ENCODE results near the gene CEP112. TPM values are rescaled to one million over a fixed set of nuclear protein-coding genes. Genes with fewer than 3 reads are reported as not detected.

The CEP112 gene
- total and polyA plus RNA-seq, 7 experiments from 2014 or later: 0.08 to 2.5 (median 0.66) TPM; not detected in 1

GRCh38 chr17:66221755-66222530, 30.0 kb upstream of the CEP112 start:
- Mint-ChIP-seq H3K27me3 (peaks cover 0 to 20% (median 5%) of the 10 kb centered on the region in 5 donors), H3K4me3 (no peak overlapping the region), H3K36me3 (no peaks in the 10 kb centered on the region), H3K27ac (no peak overlapping the region), H3K9me3 (peaks cover 0 to 3% (median 0%) of the 10 kb centered on the region in 11 donors), H3K4me1 (peaks cover 0 to 6% (median 0%) of the 10 kb centered on the region in 7 donors)
- ATAC-seq (no peak), DNase-seq (no peak)
- no peaks in the 10 kb centered on the region for H3K36me3 ChIP-seq (ENCODE audit: control insufficient read depth in 2 of 3, insufficient read depth in 3 of 3, low read length in 3 of 3)
- no peaks in the 10 kb centered on the region for H3K27me3 ChIP-seq (ENCODE audit: control insufficient read depth in 2 of 2, insufficient read depth in 2 of 2, low read length in 2 of 2)
- CTCF ChIA-PET: interaction anchor here (0.8 kb wide), 1 partner anchor 10 kb away, joined by 3 read pairs; no protein-coding TSS in a partner anchor
- H3K4me1 ChIP-seq (ENCODE audit: control insufficient read depth in 2 of 2, insufficient read depth in 2 of 2, low read length in 2 of 2): no peaks in the 10 kb centered on the region
- no peak overlapping the region for H3K27ac ChIP-seq (ENCODE audit: low read depth, low read length)
- POLR2A ChIA-PET: no interaction called here
- intact Hi-C loops (cut with micrococcal nuclease): no loop called here
- H3K4me3 ChIP-seq (ENCODE audit: low read length): no peak overlapping the region
- H3K9me3 ChIP-seq (ENCODE audit: control insufficient read depth in 2 of 3, low read length in 3 of 3): no peaks in the 10 kb centered on the region

DNA sequence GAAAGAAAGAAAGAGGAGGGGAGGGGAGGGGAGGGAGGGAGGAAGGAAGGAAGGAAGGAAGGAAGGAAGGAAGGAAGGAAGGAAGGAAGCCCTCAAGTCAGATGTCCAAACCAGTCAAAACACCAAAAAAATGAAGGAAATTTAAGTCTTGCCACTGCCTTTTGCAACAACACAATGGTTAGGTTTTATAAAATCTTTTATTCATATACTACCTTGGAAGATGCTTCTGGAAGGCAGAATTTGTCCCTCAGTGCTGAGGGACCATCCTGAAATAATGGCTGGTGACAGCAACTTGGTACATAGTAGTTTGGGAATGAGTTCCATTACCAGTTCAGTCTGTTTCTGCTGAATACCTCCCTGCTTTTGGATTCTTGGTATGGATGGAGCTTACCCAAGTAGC, 29.4 kb upstream of the CEP112 start:
- ATAC-seq: no peak

GRCh38 chr17:66220079-66220835, 28.3 kb upstream of the CEP112 start:
- CTCF ChIA-PET: no interaction called here
- peaks cover 0 to 6% (median 0%) of the 10 kb centered on the region in 7 donors for H3K4me1 Mint-ChIP-seq
- Histone ChIP-seq H3K4me3 (ENCODE audit: low read length) (no peak overlapping the region), H3K9me3 (ENCODE audit: control insufficient read depth in 2 of 3, low read length in 3 of 3) (no peaks in the 10 kb centered on the region), H3K27me3 (ENCODE audit: control insufficient read depth in 2 of 2, insufficient read depth in 2 of 2, low read length in 2 of 2) (no peaks in the 10 kb centered on the region), H3K36me3 (ENCODE audit: control insufficient read depth in 2 of 3, insufficient read depth in 3 of 3, low read length in 3 of 3) (no peaks in the 10 kb centered on the region), H3K27ac (ENCODE audit: low read depth, low read length) (no peak overlapping the region), H3K4me1 (ENCODE audit: control insufficient read depth in 2 of 2, insufficient read depth in 2 of 2, low read length in 2 of 2) (no peaks in the 10 kb centered on the region)
- POLR2A ChIA-PET: interaction anchor here (0.5 kb wide), 1 partner anchor 40 kb away, joined by 3 read pairs; no protein-coding TSS in a partner anchor
- H3K27ac Mint-ChIP-seq: peak overlapping the region in 1 of 9 donors; percentile 46
- intact Hi-C loops (cut with micrococcal nuclease): no loop called here
- H3K4me3 Mint-ChIP-seq: no peak overlapping the region
- DNase-seq (no peak), ATAC-seq (no peak)
- peaks cover 0 to 6% (median 0%) of the 10 kb centered on the region in 11 donors for H3K9me3 Mint-ChIP-seq
- H3K36me3 Mint-ChIP-seq: no peaks in the 10 kb centered on the region
- peaks cover 0 to 28% (median 5%) of the 10 kb centered on the region in 5 donors for H3K27me3 Mint-ChIP-seq

More for the DNA sequence above, 29.4 kb upstream of the CEP112 start:
- Histone ChIP-seq H3K36me3 (ENCODE audit: control insufficient read depth in 2 of 3, insufficient read depth in 3 of 3, low read length in 3 of 3) (no peaks in the 10 kb centered on the region), H3K4me1 (ENCODE audit: control insufficient read depth in 2 of 2, insufficient read depth in 2 of 2, low read length in 2 of 2) (no peaks in the 10 kb centered on the region), H3K9me3 (ENCODE audit: control insufficient read depth in 2 of 3, low read length in 3 of 3) (no peaks in the 10 kb centered on the region), H3K4me3 (ENCODE audit: low read length) (no peak overlapping the region), H3K27ac (ENCODE audit: low read depth, low read length) (no peak overlapping the region), H3K27me3 (ENCODE audit: control insufficient read depth in 2 of 2, insufficient read depth in 2 of 2, low read length in 2 of 2) (no peaks in the 10 kb centered on the region)
- Mint-ChIP-seq H3K36me3 (no peaks in the 10 kb centered on the region), H3K27ac (no peak overlapping the region), H3K4me3 (no peak overlapping the region), H3K4me1 (peaks cover 0 to 6% (median 0%) of the 10 kb centered on the region in 7 donors), H3K27me3 (peaks cover 0 to 20% (median 5%) of the 10 kb centered on the region in 5 donors), H3K9me3 (peaks cover 0 to 3% (median 0%) of the 10 kb centered on the region in 11 donors)
- intact Hi-C loops (cut with micrococcal nuclease): no loop called here
- CTCF ChIA-PET: no interaction called here
- DNase-seq: no peak
- POLR2A ChIA-PET: no interaction called here

GRCh38 chr17:66215529-66215911, 23.6 kb upstream of the CEP112 start:
- Histone ChIP-seq H3K36me3 (ENCODE audit: control insufficient read depth in 2 of 3, insufficient read depth in 3 of 3, low read length in 3 of 3) (no peaks in the 10 kb centered on the region), H3K4me1 (ENCODE audit: control insufficient read depth in 2 of 2, insufficient read depth in 2 of 2, low read length in 2 of 2) (no peaks in the 10 kb centered on the region), H3K27me3 (ENCODE audit: control insufficient read depth in 2 of 2, insufficient read depth in 2 of 2, low read length in 2 of 2) (no peaks in the 10 kb centered on the region), H3K4me3 (ENCODE audit: low read length) (no peak overlapping the region), H3K9me3 (ENCODE audit: control insufficient read depth in 2 of 3, low read length in 3 of 3) (no peaks in the 10 kb centered on the region), H3K27ac (ENCODE audit: low read depth, low read length) (no peak overlapping the region)
- intact Hi-C loops (cut with micrococcal nuclease): no loop called here
- DNase-seq: no peak
- no peaks in the 10 kb centered on the region for H3K36me3 Mint-ChIP-seq
- peaks cover 0 to 3% (median 0%) of the 10 kb centered on the region in 7 donors for H3K4me1 Mint-ChIP-seq
- H3K27ac Mint-ChIP-seq: no peak overlapping the region
- no peak overlapping the region for H3K4me3 Mint-ChIP-seq
- peaks cover 0 to 45% (median 0%) of the 10 kb centered on the region in 5 donors for H3K27me3 Mint-ChIP-seq
- peaks cover 0 to 6% (median 0%) of the 10 kb centered on the region in 11 donors for H3K9me3 Mint-ChIP-seq
- ATAC-seq: no peak
- CTCF ChIA-PET: interaction anchor here (0.6 to 1.5 kb wide), 2 partner anchors 14 to 122 kb away, joined by 3 to 7 read pairs; no protein-coding TSS in a partner anchor
- POLR2A ChIA-PET: no interaction called here

DNA sequence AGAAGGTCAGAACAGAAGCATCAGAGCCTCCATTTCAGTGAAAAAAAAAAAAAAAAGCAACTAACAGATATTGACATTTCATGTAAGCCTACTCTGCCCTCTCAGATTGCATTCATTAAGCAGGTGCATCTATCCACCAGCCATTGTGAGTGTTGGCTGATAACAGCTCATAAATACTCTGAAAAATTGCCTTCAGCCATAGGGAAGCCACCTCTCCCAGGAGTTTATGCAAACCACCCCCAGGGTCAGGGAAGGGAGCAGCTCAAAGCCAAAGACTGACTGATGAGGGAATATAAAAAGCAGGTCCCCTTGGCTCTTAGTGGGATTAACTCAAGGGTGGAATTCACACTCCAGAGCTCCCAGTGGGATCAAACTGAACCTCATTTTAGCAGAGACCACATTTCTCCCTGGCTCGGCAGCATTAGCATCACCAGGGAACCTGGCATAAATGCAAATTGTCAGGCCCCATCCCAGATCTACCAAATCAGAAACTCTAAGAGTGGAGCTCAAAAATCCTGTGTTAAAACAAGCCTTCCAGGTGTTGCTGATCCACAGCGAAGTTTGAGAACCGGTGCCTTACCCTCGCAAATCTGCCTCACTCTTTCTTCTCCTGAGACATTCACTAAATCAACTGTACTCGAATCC, 23.1 kb upstream of the CEP112 start:
- intact Hi-C loops (cut with micrococcal nuclease): no loop called here
- Histone ChIP-seq H3K27me3 (ENCODE audit: control insufficient read depth in 2 of 2, insufficient read depth in 2 of 2, low read length in 2 of 2) (no peaks in the 10 kb centered on the region), H3K27ac (ENCODE audit: low read depth, low read length) (no peak overlapping the region), H3K4me3 (ENCODE audit: low read length) (no peak overlapping the region), H3K4me1 (ENCODE audit: control insufficient read depth in 2 of 2, insufficient read depth in 2 of 2, low read length in 2 of 2) (no peaks in the 10 kb centered on the region), H3K36me3 (ENCODE audit: control insufficient read depth in 2 of 3, insufficient read depth in 3 of 3, low read length in 3 of 3) (no peaks in the 10 kb centered on the region), H3K9me3 (ENCODE audit: control insufficient read depth in 2 of 3, low read length in 3 of 3) (no peaks in the 10 kb centered on the region)
- Mint-ChIP-seq H3K27me3 (peaks cover 0 to 44% (median 0%) of the 10 kb centered on the region in 5 donors), H3K4me1 (no peaks in the 10 kb centered on the region), H3K9me3 (peaks cover 0 to 6% (median 0%) of the 10 kb centered on the region in 11 donors), H3K36me3 (no peaks in the 10 kb centered on the region), H3K4me3 (no peak overlapping the region), H3K27ac (no peak overlapping the region)
- DNase-seq: no peak
- no peak for ATAC-seq
- ChIA-PET POLR2A (interaction anchor here (0.7 kb wide), 1 partner anchor 37 kb away, joined by 3 read pairs; no protein-coding TSS in a partner anchor), CTCF (interaction anchor here (0.6 to 1.5 kb wide), 2 partner anchors 14 to 229 kb away, joined by 3 to 5 read pairs; no protein-coding TSS in a partner anchor)

GRCh38 chr17:66211047-66211810, 19.3 kb upstream of the CEP112 start:
- no peak for DNase-seq
- Mint-ChIP-seq H3K4me3 (no peak overlapping the region), H3K27ac (no peak overlapping the region), H3K9me3 (peaks cover 0 to 6% (median 0%) of the 10 kb centered on the region in 11 donors), H3K36me3 (peaks cover 0 to 5% (median 0%) of the 10 kb centered on the region in 5 donors), H3K27me3 (peaks cover 0 to 40% (median 0%) of the 10 kb centered on the region in 5 donors), H3K4me1 (peaks cover 0 to 11% (median 2%) of the 10 kb centered on the region in 7 donors)
- CTCF ChIA-PET: interaction anchor here (0.6 kb wide), 1 partner anchor 1081 kb away, joined by 3 read pairs; no protein-coding TSS in a partner anchor
- H3K9me3 ChIP-seq (ENCODE audit: control insufficient read depth in 2 of 3, low read length in 3 of 3): no peaks in the 10 kb centered on the region
- intact Hi-C loops (cut with micrococcal nuclease): no loop called here
- POLR2A ChIA-PET: no interaction called here
- no peaks in the 10 kb centered on the region for H3K36me3 ChIP-seq (ENCODE audit: control insufficient read depth in 2 of 3, insufficient read depth in 3 of 3, low read length in 3 of 3)
- H3K27ac ChIP-seq (ENCODE audit: low read depth, low read length): no peak overlapping the region
- H3K4me1 ChIP-seq (ENCODE audit: control insufficient read depth in 2 of 2, insufficient read depth in 2 of 2, low read length in 2 of 2): no peaks in the 10 kb centered on the region
- no peak overlapping the region for H3K4me3 ChIP-seq (ENCODE audit: low read length)
- ATAC-seq: no peak
- no peaks in the 10 kb centered on the region for H3K27me3 ChIP-seq (ENCODE audit: control insufficient read depth in 2 of 2, insufficient read depth in 2 of 2, low read length in 2 of 2)
